H1 (cell line): ENCODE results near the gene TENT4A. TPM values are rescaled to one million over a fixed set of nuclear protein-coding genes. Genes with fewer than 3 reads are reported as not detected.

ENCODE experiments used
- CHD7 ChIP-seq: fragments of 300-600 bp; sonication (generic); IDR thresholded peaks from 2 replicates; pipeline ENCODE4 v1.7.1; 2012; ENCODE audit warnings: low read length, moderate library complexity, mild to moderate bottlenecking, inconsistent platforms; ENCODE audit not compliant: insufficient replicate concordance
- EP300 ChIP-seq, 2 experiments: IDR thresholded peaks; 1 replicate in 1 of 2; 2 replicates in 1 of 2; pipeline ENCODE4 v1.6.1; 2011 to 2012; ENCODE audit warnings: low read depth in 2 of 2, low read length in 2 of 2, mild to moderate bottlenecking in 2 of 2, borderline replicate concordance in 1 of 2, inconsistent platforms in 1 of 2, moderate library complexity in 1 of 2
- KDM5A ChIP-seq: fragments of 200-600 bp; IDR thresholded peaks from 2 replicates; pipeline ENCODE4 v1.7.1; 2012; ENCODE audit warnings: mild to moderate bottlenecking, low read length, inconsistent platforms, mixed read lengths
- MAFK ChIP-seq: IDR thresholded peaks from 2 replicates; pipeline ENCODE4 v1.6.1; 2012; ENCODE audit warnings: low read depth, mild to moderate bottlenecking, improper control_type of control experiment, low read length
- NRF1 ChIP-seq: IDR thresholded peaks from 2 replicates; pipeline ENCODE4 v1.6.1; 2011; ENCODE audit warnings: mild to moderate bottlenecking, low read depth, low read length, improper control_type of control experiment
- SIN3A ChIP-seq, 2 experiments: IDR thresholded peaks in 1 of 2; conservative IDR thresholded peaks in 1 of 2; 2 replicates each; pipeline ENCODE4 v1.6.1; 2011 to 2012; ENCODE audit warnings: low read length in 2 of 2, improper control_type of control experiment in 1 of 2, low read depth in 1 of 2, mild to moderate bottlenecking in 1 of 2
- SP1 ChIP-seq: IDR thresholded peaks from 2 replicates; pipeline ENCODE4 v1.6.1; 2011; ENCODE audit warnings: low read depth, low read length
- SRF ChIP-seq: IDR thresholded peaks from 2 replicates; pipeline ENCODE4 v1.6.1; 2011; ENCODE audit warnings: mild to moderate bottlenecking, low read depth, low read length, moderate library complexity
- polyA plus RNA-seq, 7 experiments: library from polyadenylated mRNA; depleted of rRNA in 3 of 7; stranded (reverse) in 5 of 7; unstranded in 2 of 7; fragments of >200 nt in 5 of 7; fragments of 200-250 nt in 2 of 7; gene quantifications; 1 replicate in 5 of 7; 2 replicates in 1 of 7; 4 replicates in 1 of 7; pipeline versions ENCODE4 v1.2.1 to v1.2.3, GENCODE V29; 2011 to 2013; ENCODE audit warnings: missing spikeins in 2 of 7, mixed read lengths in 2 of 7
- total RNA-seq: library from RNA; stranded (reverse); fragmentation: NEBNext Ultra II Directional; extraction: Animal tissue kit (Norgen Biotek cat#: 25700); gene quantifications from 2 replicates; pipeline ENCODE4 v1.2.1, GENCODE V29; 2021
- TF ChIP-seq, protein P1 (sequence below), 3 experiments: IDR thresholded peaks; 1 replicate in 2 of 3; 2 replicates in 1 of 3; pipeline versions ENCODE4 v1.5.1 to v1.6.1; 2011; ENCODE audit warnings: low read length in 3 of 3, mild to moderate bottlenecking in 3 of 3, inconsistent platforms in 2 of 3, low read depth in 1 of 3, moderate library complexity in 1 of 3; ENCODE audit not compliant: insufficient read depth in 1 of 3; ENCODE audit errors: control extremely low read depth in 1 of 3

TENT4A gene
- total and polyA plus RNA-seq, 2 of the 8 experiments (the other 6 are each of a cell fraction or from before 2014, with no cell fraction given): 8.9 to 25.1 TPM

DNA sequence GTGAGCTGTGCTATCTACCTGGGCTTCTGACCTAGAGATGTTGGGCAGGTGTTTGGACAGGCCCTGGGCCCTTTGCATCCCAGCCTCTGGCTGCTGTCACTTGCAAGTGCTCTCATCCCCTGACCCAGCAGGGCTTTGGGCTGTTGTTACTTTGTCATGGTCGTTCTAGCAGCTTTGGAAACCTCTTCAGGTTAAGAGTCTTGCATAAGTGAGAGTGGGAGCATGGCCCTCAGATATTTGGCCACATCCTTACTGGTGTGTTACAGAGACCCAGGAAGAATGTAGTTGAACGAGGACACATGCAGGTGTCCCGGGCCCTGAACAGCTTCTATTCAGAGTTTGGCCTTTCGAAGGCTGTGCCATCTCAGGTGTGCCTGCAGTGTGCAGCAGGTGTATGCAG, 4.5 kb downstream of the TENT4A start (continued):
- TF ChIP-seq CHD7 (no peak), SRF (no peak), SIN3A (conservative IDR thresholded peaks at IDR 0.05 in 1 of 2, IDR thresholded peaks at IDR 0.05 in 1 of 2; ENCODE audit: low read depth in 1 of 2, low read length in 2 of 2) (no peak), MAFK (no peak), SP1 (no peak), EP300 (IDR thresholded peaks at IDR 0.05; ENCODE audit: borderline replicate concordance in 1 of 2, low read depth in 2 of 2, low read length in 2 of 2) (no peak), KDM5A (no peak), NRF1 (no peak)
- TF ChIP-seq, protein P1, sequence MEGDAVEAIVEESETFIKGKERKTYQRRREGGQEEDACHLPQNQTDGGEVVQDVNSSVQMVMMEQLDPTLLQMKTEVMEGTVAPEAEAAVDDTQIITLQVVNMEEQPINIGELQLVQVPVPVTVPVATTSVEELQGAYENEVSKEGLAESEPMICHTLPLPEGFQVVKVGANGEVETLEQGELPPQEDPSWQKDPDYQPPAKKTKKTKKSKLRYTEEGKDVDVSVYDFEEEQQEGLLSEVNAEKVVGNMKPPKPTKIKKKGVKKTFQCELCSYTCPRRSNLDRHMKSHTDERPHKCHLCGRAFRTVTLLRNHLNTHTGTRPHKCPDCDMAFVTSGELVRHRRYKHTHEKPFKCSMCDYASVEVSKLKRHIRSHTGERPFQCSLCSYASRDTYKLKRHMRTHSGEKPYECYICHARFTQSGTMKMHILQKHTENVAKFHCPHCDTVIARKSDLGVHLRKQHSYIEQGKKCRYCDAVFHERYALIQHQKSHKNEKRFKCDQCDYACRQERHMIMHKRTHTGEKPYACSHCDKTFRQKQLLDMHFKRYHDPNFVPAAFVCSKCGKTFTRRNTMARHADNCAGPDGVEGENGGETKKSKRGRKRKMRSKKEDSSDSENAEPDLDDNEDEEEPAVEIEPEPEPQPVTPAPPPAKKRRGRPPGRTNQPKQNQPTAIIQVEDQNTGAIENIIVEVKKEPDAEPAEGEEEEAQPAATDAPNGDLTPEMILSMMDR (IDR thresholded peaks at IDR 0.05; ENCODE audit: control extremely low read depth in 1 of 3, insufficient read depth in 1 of 3, low read depth in 1 of 3, low read length in 3 of 3): no peak
